GM12875 (cell line): Measurements from ENCODE around the gene LYRM4.

Experiments used
- H3K4me3 ChIP-seq: one replicate; pipeline ENCODE4 v1.5.1; 2011; ENCODE audit warnings: low read depth, low read length, control low read depth
- CTCF ChIP-seq: IDR thresholded peaks from 2 replicates; pipeline ENCODE4 v1.5.1; 2011; ENCODE audit warnings: low read depth, mild to moderate bottlenecking, control low read depth, inconsistent platforms, low read length, moderate library complexity, borderline replicate concordance; ENCODE audit not compliant: insufficient read depth

The LYRM4 gene

GRCh38 chr6:5290500-5290899 lies 29.8 kb upstream of the LYRM4 start:
- TF ChIP-seq CTCF: no peak

GRCh38 chr6:5290097-5290496 lies 29.3 kb upstream of the LYRM4 start:
- H3K4me3 ChIP-seq: no peak overlapping the region
- TF ChIP-seq CTCF: no peak

More at GRCh38 chr6:5290500-5290899, 29.8 kb upstream of the LYRM4 start:
- no peak overlapping the region for H3K4me3 ChIP-seq

GRCh38 chr6:5287966-5288297 lies 27.2 kb upstream of the LYRM4 start:
- H3K4me3 ChIP-seq: no peak overlapping the region
- no peak for TF ChIP-seq CTCF

GRCh38 chr6:5287205-5287965 lies 26.6 kb upstream of the LYRM4 start:
- no peak overlapping the region for H3K4me3 ChIP-seq
- TF ChIP-seq CTCF: no peak

GRCh38 chr6:5286780-5287179 lies 26.0 kb upstream of the LYRM4 start:
- no peak overlapping the region for H3K4me3 ChIP-seq
- TF ChIP-seq CTCF: no peak

GRCh38 chr6:5285526-5285925 lies 24.8 kb upstream of the LYRM4 start:
- TF ChIP-seq CTCF: no peak
- no peak overlapping the region for H3K4me3 ChIP-seq

- TF ChIP-seq CTCF: no peak
- H3K4me3 ChIP-seq: no peak overlapping the region
Observed at GRCh38 chr6:5285081-5285480, 24.3 kb upstream of the LYRM4 start.
